ENCODE measurements around the gene TXNDC5. TPM values are rescaled to one million over a fixed set of nuclear protein-coding genes. Genes with fewer than 3 reads are reported as not detected.

Gene TXNDC5
- total RNA-seq, 1 donor from 2014 or later: 1,031 TPM

GRCh38 chr6:7868926-7869325, 41.7 kb downstream of the TXNDC5 start:
- DNase-seq (ENCODE audit: extremely low read depth, low read depth, low spot score): no peak

- no peak for DNase-seq (ENCODE audit: extremely low read depth, low read depth, low spot score)
Measured at GRCh38 chr6:7866526-7866925, 44.1 kb downstream of the TXNDC5 start.

GRCh38 chr6:7865781-7866180, 44.8 kb downstream of the TXNDC5 start:
- no peak for DNase-seq (ENCODE audit: extremely low read depth, low read depth, low spot score)

- DNase-seq (ENCODE audit: extremely low read depth, low read depth, low spot score): no peak
Measured at GRCh38 chr6:7859591-7859990, 51.0 kb downstream of the TXNDC5 start.

GRCh38 chr6:7851780-7852179, 58.8 kb downstream of the TXNDC5 start:
- DNase-seq (ENCODE audit: extremely low read depth, low read depth, low spot score): no peak

GRCh38 chr6:7848229-7848628, 62.4 kb downstream of the TXNDC5 start:
- DNase-seq (ENCODE audit: extremely low read depth, low read depth, low spot score): no peak

GRCh38 chr6:7846966-7847818, 63.4 kb downstream of the TXNDC5 start:
- DNase-seq (ENCODE audit: extremely low read depth, low read depth, low spot score): no peak

GRCh38 chr6:7841781-7842468, 68.7 kb downstream of the TXNDC5 start:
- DNase-seq (ENCODE audit: extremely low read depth, low read depth, low spot score): no peak

GRCh38 chr6:7836371-7837026, 74.1 kb downstream of the TXNDC5 start:
- no peak for DNase-seq (ENCODE audit: extremely low read depth, low read depth, low spot score)

- no peak for DNase-seq (ENCODE audit: extremely low read depth, low read depth, low spot score)
Measured at GRCh38 chr6:7833751-7834070, 76.9 kb downstream of the TXNDC5 start.

GRCh38 chr6:7832904-7833750, 77.5 kb downstream of the TXNDC5 start:
- DNase-seq (ENCODE audit: extremely low read depth, low read depth, low spot score): no peak

Other genes starting within 250 kb of the TXNDC5 start
- gene BMP6, start 184.7 kb downstream of the TXNDC5 start, total RNA-seq: 123 and 150 TPM in 2 replicates
- gene BLOC1S5, start 153.6 kb upstream of the TXNDC5 start, total RNA-seq: 8.6 and 9.9 TPM in 2 replicates
- gene EEF1E1, start 191.8 kb upstream of the TXNDC5 start, total RNA-seq: 44.8 and 55.8 TPM in 2 replicates

All from glomerular endothelial cell (primary cell).